Right renal pelvis (tissue), 4 donors: ENCODE results near the gene UBE2D1. TPM values are rescaled to one million over a fixed set of nuclear protein-coding genes. Genes with fewer than 3 reads are reported as not detected.

Source experiments
- DNase-seq, 4 donors: peaks; one replicate each; pipeline ENCODE4 v3.0.0-alpha.2; 2013; ENCODE audit warnings: low read depth in 4 of 4, low spot score in 3 of 4, missing footprints in 1 of 4
- polyA plus RNA-seq, 4 donors: library from polyadenylated mRNA; unstranded; fragments of 120-200 nt; gene quantifications; one replicate each; pipeline ENCODE4 v1.2.1, GENCODE V29; 2013; ENCODE audit not compliant: insufficient read length in 4 of 4

The UBE2D1 gene
- polyA plus RNA-seq, 4 donors, result 35.7 to 53.1 (median 47.8) TPM

DNA sequence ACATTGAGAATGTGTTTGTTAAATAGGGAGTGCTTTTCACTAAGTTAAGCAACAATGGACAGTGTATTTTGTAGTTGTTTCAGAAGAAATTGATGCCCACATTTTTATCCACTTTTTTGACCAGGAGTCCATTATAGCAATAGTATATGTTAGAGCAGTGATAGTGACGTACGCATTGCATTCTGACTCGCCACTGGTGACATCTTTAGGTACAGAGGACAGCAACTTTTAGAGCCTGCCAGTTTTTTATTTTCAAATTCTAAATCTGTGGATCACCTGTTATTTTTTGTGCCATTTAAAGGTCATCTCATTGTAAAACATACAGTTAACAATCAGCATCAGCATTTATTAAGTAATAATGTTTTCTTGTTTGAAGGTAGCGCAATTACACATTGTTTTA, 1.4 kb downstream of the UBE2D1 start:
- no peak for DNase-seq

DNA sequence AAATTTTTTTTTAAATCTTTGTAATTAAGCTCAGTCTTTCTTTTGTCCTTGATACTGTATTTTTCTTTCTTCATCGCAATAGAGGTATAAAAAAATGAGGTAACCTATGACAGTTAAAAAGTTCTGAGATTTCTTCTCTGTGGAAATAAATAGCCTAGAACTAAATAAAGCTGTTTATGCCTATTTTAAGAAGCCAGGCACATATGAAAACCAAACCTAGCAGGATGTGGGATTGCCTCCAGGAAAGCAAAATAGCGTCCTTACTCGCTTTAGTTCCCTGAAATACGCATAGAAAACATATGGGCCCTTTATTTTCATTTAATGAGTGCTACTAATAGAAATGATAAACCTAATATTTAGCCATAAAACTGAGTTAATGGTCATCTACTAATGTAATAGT, 6.6 kb downstream of the UBE2D1 start:
- DNase-seq, result no peak

DNA sequence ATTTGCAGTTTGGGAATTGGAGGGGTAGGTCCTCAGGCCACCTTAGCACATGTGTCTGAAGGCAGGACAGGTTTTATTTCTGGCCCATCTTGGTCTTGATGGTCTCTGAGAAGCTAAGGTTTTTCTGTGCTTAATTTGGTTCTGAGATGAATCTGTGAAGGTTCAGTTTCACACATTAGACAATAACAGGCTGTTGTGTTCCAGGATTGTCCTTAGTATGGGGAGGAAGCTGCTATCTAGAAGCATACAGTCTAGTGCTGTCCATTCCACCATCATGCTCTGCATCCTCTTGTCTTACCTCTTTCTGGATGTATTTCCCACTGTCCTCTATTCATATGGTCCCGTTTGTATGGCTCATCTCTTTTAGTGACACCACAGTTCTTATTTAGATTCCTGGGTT, 7.1 kb downstream of the UBE2D1 start:
- no peak for DNase-seq

DNA sequence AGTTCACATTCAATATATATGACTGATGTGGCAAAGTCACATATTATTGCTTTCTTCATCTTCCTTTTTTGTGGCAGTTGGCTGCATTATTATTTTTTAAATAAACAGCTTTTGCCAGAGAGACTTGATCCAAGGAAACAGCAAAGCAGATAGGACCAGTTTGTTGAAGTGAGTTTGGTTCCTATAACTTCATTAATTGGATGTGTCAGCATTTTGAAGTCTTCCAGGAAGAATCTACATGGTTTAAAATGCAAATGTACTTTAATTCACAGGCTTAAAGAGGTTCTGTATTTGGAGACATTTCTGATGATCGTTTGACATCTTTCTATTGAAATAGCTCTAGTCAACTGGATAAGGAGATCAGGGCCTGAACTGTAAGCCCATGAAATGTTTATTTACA, 13.2 kb downstream of the UBE2D1 start:
- DNase-seq, result no peak

DNA sequence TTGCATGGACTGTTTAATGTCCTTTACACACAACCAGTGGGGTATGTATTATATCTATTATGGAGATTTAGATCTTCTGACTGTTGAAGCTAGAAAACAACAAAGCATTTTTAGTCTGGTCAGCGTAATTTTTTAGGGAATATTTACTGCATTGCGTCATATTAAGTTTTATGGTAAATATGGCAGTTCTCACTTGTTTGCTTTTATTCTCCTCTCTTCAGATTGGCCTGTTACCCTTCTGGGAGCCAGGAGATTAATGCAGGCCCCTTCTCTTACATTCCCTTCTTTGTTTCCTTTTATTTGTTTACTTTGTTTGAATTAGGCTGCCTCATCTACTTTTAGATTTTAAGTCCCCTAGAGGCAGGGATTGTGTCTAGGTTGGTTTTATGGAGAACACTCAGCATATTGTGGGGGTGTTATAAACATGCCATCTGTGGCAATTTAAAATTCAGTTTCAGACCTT, 13.8 kb downstream of the UBE2D1 start:
- DNase-seq, result no peak

DNA sequence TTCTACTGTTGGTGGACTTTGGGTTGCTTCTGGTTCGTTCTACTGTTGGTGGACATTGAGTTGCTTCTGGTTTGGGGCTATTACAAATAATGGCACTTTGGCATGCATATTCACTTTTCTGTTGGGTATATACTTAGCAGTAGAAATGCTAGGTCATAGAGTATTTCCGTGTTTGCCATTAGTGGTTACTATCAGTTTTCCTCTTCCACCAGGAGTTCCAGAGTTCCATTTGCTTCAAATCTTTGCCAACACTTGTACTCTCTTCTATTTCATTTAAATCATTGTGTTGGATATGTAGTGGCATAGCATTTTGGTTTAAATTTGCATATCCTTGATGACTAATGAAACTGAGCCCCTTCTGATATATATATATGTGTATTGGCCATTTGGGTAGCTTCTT, 15.2 kb downstream of the UBE2D1 start:
- no peak for DNase-seq

DNA sequence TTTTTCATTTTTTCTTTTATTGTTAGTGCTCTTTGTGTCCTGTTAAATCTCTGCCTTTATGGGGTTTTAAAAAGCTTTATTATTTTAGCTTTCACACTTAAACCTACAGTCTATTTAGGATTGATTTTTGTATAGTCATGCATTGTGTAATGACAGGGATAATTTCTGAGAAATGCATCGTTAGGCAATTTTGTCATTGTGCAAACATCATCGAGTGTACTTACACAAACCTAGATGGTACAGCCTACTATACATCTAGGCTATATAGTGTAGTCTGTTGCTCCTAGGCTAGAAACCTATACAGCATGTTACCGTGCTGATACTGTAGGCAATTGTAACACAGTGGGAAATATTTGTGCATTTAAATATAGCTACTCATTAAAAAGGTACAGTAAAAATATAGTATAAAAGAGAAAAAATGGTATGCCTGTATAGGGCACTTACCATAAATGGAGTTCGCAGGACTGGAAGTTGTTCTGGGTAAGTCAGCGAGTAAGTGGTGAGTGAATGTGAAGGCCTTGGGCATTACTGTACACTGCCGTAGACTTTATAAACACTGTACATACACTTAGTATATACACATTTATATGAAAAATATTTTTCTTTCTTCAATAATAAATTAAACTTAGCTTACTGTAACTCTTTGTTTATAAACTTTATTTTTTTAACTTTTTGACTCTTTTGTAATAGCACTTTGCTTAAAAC, 16.0 kb downstream of the UBE2D1 start:
- DNase-seq, result no peak

DNA sequence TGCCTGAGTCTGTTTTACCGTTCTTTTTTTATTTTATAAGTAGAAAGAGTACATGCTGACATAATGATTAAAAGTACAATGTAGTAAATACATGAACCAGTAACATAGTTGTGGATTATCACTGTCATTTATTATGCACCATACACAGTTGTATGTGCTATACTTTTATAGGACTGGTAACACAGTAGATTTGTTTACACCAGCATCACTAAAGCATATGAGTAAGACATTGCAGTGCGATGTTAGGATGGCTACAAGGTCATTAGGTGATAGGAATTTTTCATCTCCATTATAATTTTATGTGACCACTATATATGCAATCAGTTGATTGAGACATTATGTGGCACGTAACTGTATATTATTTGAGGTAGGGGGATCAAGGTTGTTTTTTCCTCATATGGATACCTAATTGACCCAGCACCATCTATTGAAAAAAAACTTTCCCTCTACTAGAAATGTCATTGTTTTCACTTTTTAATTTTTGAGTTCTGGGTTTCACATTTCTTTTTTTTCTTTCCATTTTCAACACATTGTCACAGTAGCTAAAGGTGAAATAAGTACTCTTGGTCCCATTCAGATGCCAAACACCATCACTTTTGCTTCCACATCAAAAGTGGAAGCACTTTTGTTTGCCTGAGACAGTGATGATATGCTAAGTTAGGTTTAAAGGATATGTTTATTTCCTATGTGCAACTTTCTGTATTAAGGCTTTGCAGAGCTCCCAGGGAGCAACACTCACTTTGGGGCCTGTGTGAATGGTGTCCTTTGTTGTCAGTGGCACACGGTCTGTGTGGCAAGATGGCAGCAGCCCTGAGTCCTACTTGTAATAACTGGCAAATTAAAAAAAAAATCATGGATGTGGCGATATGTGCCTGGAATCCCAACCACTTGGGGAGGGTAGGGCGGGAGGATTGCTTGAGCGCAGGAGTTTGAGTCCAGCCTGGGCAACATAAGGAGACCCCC, 17.1 kb downstream of the UBE2D1 start:
- DNase-seq, result no peak

DNA sequence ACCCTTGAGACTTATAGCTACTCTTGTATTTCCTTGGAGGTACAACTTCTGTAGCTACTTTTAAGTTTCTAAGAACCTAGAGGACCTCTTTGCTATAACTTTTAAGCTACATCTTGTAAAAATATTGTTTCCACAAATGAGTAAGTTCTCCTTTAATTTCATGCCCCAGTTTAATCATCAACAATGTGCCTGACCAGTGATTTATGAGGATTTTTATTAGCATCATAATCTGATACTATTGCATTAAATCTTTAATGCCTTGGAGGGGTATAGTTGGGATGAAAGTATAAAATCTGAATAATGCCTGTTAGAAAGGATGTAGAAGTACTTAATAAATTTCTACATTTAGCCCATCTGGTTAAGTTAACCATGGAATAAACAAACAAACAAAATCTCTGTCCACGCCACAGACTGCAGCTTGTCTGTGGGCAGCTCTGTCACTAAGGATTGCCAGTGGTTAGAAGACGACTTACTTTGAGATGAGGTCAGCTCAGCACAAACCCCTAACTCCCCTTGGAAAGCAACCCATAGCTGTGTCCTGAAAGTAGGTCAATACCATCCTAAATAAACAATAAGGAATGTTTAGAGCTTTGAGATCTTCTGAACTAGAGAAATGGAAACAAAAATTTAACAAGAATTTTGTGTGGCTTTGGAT, 18.3 kb downstream of the UBE2D1 start:
- DNase-seq, result no peak

DNA sequence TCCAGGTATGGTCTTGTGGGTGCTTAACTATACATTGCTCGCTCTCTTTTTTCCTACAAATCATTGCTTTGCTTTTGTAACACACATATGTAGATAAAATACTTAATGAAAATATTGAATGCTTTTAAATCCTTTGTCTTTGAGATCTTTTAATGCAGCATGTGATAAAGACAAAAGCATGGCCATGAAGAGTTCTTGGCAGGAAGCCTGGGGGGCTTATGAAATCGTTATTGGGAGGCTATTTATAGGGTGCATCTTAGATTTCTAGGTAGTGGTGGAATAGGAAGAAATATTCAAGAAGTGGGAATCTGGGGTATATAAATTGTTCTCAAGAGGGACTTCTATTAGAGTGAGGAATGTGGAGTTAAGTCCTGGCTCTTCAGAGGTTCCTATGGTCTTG, 21.9 kb downstream of the UBE2D1 start:
- no peak for DNase-seq

DNA sequence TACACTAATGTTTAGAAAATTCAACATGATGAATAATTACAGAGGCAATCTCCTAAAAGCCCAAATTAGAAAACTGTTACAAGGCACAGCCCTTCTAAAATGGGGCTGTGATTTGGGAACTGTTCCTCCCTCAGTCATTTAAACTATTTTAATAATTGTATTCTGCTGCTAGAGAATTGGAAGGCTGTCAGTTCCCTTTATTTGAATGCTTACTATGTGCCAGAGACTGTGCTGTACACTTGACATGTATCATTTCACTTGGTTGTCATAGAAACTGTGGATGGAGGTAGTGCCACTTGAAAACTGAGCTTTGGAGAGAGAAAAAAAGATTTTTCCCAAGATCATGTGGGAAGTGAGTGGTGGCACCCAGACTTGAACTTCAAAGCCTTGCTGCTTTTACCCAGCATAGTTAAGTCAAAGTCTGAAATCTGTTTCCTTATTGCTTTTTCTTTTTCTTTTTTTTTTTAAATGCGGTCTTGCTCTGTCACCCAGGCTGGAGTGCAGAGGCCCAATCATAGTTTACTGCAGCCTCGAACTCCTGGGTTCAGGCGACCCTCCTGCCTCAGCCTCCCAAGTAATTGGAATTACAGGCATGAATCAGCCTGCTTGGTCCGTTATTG, 23.6 kb downstream of the UBE2D1 start:
- no peak for DNase-seq

DNA sequence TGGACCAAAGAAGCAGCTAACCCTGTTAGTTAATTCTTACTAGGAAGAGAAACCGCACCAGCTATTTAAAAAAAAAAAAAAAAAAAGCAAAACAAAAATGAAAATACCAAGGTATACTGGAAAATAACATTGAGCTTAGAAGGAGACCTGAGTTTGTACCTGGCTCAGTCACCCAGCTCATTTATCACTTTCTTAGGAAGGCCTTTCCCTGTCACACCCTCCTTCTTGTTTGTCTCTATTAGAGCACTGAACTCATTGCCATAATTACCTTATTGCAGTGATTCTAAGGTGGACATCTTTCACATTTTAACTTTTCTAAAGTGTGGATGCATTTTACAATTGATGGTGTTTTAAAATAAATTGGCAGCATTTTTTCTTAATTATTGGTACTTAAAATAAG, 24.1 kb downstream of the UBE2D1 start:
- no peak for DNase-seq

DNA sequence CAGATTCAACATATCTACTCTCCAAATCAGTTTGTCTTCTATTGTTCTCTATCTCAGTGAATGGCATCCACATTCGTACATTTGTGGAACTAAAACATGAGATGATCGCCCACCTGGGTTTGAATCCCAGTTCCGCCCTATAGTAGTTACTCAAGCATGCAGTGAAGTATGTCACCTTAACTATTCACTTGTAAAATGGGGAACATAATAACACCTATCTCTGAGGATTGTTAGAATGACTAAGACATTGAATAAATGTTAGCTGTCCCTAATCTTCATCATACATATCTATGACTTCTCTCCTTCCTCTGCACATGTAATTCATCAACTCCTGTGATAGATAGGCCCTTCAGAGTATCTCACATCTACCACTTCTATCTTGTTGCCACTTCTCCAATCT, 24.7 kb downstream of the UBE2D1 start:
- no peak for DNase-seq

DNA sequence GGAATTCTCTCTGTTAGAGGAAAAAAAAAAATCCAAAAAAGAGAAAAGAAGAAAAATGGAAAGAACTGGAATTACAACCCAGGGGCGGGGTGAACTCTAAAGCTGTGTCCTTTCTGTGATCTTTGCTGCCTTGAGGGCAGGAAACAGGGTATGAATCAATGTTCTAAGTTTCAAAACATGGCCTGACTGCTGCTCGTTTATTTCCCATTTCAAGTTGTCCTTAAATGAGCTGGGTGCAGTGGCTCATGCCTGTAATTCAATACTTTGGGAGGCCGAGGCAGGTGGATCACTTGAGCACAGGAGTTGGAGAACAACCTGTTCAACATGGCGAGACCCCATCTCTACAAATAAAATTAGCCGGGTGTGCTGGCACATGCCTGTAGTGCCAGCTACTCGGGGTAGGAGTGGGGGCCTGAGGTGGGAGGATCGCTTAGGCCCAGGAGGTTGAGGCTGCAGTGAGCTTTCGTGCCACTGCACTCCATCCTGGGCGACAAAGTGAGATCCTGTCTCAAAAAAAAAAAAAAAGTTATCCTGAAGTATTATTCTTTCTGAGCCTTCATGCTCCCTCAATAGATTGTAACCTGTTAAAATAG, 25.7 kb downstream of the UBE2D1 start:
- DNase-seq, result no peak

DNA sequence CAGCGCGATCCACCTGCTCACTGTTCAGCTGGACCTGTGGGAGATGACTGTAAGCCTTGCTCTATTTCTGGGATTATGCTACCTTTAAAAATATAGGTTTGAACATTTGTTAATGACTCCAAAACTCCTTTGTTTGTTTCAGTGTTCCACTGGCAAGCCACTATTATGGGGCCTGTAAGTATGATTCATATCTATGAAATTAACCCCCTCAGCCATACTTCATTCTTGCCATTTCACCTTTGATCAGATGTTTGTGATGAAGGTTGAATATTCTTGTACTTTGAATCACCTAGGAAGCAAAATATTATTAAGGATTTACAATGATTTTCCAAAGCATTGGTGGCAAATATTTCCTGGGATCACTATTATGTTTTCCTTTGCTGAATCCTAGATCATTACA, 26.5 kb downstream of the UBE2D1 start:
- no peak for DNase-seq

DNA sequence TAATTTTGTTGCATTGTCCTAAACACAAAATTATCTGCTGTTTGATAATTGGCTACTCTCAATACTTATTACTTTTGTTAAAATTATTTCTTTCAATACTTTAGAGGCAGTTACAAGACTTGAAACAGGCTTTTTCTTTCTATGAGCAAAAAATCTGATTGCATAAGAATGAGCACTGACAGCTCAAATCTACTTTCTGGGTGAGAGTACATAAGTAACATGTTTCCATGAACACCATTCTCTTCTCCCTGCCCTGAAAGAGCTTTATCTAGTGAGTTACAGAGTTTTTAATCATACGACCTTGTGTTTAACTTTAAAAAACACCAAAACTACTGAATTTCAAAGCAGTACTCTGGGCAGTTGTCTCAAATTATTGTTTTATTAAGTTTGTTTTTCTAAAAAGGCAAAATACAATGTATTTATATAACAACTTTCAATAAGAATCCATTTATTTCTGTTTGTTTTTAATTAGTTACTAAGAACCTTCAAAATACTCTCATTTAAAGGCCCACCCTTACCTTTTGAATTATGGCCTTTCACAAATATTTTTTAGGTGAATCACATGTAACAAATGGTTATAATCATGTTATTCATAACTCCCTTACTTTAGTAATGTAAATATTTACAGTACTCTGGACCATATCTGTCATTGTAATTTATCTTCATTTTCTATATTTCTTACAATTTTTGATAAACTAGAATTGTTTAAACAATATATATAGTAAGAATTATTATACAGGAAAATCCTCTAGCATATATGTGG, 27.4 kb downstream of the UBE2D1 start:
- DNase-seq, result no peak

DNA sequence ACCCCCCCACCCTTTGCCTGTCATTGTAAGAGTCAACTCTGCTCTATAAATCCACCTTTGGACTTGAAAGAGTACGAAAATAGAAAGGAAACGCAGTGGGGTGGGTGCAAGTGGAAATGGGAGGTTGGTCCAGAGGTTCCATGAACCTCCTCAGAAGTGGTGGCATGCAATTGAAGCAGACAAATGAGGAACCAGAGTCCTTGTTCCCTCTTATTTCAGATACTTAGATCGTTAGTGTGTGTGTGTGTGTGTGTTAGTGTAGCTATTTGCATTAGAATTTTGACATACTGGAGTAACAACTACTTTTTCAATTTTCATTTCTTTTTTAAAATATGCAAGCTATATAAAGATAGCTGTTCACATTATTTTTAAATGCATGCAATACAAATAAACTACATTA, 32.3 kb downstream of the UBE2D1 start:
- no peak for DNase-seq

DNA sequence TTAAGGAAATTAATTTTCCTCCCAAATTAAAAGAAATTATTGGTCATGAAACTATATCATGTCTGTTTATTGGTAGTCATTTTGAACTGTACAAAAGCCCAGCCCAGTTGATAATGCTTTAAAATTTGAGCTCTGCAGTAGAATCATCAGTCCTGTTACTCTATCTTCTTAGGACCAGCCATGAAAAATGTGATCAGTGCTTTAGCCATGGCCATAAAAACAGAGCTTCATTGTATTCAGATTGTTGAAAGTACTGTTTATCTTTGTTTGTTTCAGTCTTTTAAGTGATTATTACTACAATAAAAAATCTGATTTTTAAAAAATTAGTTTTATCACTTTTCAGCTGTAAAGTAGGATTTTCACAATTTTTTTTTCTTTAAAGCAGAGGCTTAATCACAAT, 36.7 kb downstream of the UBE2D1 start:
- DNase-seq, result no peak

DNA sequence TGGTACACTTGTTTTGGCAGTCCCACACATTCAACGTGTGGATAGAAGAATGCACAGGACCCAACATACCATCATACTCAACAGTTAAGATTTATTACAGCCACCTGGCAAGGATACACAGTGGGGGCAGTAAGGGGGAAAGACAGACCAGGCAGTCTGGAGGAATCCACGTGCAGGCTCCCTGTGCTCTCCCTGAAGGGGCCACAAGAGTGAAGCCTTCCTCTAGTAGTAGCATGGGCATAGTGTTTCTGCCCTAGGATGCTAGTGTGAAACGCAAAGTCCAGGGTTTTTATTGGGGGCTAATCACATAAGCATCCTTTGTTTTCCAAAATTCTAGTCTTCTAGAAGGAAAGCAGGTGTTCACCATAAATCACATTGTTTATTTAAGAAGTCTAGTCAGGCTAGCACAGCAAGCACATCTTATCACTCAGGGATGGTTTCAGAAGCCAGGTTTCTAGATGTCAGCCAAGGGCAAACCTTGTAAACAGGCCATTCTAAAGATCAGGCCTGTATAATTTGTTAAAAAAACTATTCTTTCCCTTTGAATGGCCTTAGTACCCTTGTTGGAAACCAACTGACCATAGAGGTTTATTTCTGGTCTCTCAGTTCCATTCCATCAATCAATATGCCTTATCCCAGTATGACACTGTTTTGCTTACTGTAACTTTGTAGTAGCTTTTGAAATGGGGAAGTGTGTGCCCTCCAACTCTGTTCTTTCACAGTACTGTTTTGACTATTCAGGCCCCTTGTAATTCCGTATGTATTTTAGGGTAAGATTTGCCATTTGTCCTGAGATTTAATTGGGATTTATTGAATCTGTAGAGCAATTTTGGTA, 38.0 kb downstream of the UBE2D1 start:
- DNase-seq, result no peak
